ENCODE results near the gene GPBP1L1. TPM values are rescaled to one million over a fixed set of nuclear protein-coding genes. Genes with fewer than 3 reads are reported as not detected.

GPBP1L1 gene
- total and polyA plus RNA-seq, 9 of the 15 experiments (the other 6 are each of a cell fraction or from before 2014, with no cell fraction given) = 86.0 to 216 (median 138) TPM

DNA sequence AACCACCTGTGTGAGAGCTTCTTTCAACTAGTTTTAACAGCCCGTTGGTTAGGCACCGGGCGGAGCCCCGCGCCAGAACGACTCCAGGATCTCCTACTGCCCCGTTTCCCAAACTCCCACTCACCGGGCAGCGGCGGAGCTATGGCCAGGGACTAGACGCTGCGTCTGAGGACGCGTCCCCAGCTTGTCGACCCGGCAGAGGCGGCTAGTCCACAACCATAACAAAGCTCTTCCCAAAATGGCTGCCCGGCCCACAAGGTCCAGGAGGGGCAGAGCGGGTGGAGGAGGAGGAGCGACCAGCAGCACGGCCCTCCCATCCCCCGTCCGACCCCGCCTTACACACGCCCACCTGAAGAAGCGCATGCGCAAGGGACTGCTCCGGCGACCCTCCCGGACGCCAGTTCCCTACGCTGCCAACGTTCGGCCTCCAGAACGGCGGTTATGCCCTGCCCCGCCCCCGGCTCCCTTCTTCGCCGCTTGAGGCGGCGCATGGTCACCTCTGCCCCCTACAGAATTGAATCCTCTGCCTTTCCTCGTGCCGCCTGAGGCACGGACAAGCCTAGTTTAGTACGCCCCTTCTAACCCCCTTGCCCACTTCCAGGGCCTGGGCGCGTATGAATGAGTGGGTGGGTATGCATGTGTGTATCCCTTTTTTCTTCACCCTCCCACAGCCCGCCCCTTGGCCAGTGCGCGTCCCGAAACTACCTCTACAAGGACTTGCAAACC is at the start of gene GPBP1L1 (continued):
- TF ChIP-seq NR1H2 (CRISPR knock-in tag; IDR thresholded peaks at IDR 0.05) (0 out of 2 replicates have a peak, but pooled peaks have one; percentile 58), SMARCC2 (IDR thresholded peaks at IDR 0.05; ENCODE audit: low read depth) (0 out of 2 replicates have a peak, but pooled peaks have one; percentile 6), NR2C1 (IDR thresholded peaks at IDR 0.05) (no peak; the same call in 1 of the 2 replicates), NR2C1 (tag; IDR thresholded peaks at IDR 0.05) (peak; percentile 75), POLR2A (conservative IDR thresholded peaks at IDR 0.05) (peak; percentile 88), SMAD1 (IDR thresholded peaks at IDR 0.05; ENCODE audit: low read depth, low read length, partially characterized antibody) (peak; percentile 8), ZNF717 (CRISPR knock-in tag; IDR thresholded peaks at IDR 0.05) (peak; percentile 79; the same call in 1 of the 2 replicates), ERF (CRISPR knock-in tag; IDR thresholded peaks at IDR 0.05) (peak; percentile 84), ZNF253 (CRISPR knock-in tag; conservative IDR thresholded peaks at IDR 0.05) (0 out of 2 replicates have a peak, but pooled peaks have one; percentile 9), HMGN3 (IDR thresholded peaks at IDR 0.05; ENCODE audit: borderline replicate concordance, extremely low read depth, insufficient read length, low read depth, low read length) (peak; percentile 83), NFXL1 (CRISPR knock-in tag; IDR thresholded peaks at IDR 0.05) (peak; percentile 72; the same call in 1 of the 2 replicates), ARID3B (CRISPR knock-in tag; IDR thresholded peaks at IDR 0.05; ENCODE audit: borderline replicate concordance) (0 out of 2 replicates have a peak, but pooled peaks have one; percentile 88), ETV5 (CRISPR knock-in tag; IDR thresholded peaks at IDR 0.05; ENCODE audit: low read depth) (peak; percentile 53; the same call in 1 of the 2 replicates), TOE1 (IDR thresholded peaks at IDR 0.05; ENCODE audit: borderline replicate concordance) (no peak; the same call in 1 of the 2 replicates), TOE1 (CRISPR knock-in tag; IDR thresholded peaks at IDR 0.05; ENCODE audit: borderline replicate concordance, low read depth) (peak; percentile 94), MYNN (IDR thresholded peaks at IDR 0.05) (peak; percentile 16; the same call in 1 of the 2 replicates), MYNN (CRISPR knock-in tag; IDR thresholded peaks at IDR 0.05) (no peak), CC2D1A (IDR thresholded peaks at IDR 0.05) (peak; percentile 38; the same call in 1 of the 2 replicates), ZBTB1 (CRISPR knock-in tag; IDR thresholded peaks at IDR 0.05; ENCODE audit: borderline replicate concordance, low read depth) (peak; percentile 39; the same call in 1 of the 2 replicates), ZNF583 (CRISPR knock-in tag; IDR thresholded peaks at IDR 0.05) (peak; percentile 61)
- TF ChIP-seq, protein P1, sequence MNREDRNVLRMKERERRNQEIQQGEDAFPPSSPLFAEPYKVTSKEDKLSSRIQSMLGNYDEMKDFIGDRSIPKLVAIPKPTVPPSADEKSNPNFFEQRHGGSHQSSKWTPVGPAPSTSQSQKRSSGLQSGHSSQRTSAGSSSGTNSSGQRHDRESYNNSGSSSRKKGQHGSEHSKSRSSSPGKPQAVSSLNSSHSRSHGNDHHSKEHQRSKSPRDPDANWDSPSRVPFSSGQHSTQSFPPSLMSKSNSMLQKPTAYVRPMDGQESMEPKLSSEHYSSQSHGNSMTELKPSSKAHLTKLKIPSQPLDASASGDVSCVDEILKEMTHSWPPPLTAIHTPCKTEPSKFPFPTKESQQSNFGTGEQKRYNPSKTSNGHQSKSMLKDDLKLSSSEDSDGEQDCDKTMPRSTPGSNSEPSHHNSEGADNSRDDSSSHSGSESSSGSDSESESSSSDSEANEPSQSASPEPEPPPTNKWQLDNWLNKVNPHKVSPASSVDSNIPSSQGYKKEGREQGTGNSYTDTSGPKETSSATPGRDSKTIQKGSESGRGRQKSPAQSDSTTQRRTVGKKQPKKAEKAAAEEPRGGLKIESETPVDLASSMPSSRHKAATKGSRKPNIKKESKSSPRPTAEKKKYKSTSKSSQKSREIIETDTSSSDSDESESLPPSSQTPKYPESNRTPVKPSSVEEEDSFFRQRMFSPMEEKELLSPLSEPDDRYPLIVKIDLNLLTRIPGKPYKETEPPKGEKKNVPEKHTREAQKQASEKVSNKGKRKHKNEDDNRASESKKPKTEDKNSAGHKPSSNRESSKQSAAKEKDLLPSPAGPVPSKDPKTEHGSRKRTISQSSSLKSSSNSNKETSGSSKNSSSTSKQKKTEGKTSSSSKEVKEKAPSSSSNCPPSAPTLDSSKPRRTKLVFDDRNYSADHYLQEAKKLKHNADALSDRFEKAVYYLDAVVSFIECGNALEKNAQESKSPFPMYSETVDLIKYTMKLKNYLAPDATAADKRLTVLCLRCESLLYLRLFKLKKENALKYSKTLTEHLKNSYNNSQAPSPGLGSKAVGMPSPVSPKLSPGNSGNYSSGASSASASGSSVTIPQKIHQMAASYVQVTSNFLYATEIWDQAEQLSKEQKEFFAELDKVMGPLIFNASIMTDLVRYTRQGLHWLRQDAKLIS (CRISPR knock-in tag; IDR thresholded peaks at IDR 0.05) = no peak
- TF ChIP-seq, protein P2, sequence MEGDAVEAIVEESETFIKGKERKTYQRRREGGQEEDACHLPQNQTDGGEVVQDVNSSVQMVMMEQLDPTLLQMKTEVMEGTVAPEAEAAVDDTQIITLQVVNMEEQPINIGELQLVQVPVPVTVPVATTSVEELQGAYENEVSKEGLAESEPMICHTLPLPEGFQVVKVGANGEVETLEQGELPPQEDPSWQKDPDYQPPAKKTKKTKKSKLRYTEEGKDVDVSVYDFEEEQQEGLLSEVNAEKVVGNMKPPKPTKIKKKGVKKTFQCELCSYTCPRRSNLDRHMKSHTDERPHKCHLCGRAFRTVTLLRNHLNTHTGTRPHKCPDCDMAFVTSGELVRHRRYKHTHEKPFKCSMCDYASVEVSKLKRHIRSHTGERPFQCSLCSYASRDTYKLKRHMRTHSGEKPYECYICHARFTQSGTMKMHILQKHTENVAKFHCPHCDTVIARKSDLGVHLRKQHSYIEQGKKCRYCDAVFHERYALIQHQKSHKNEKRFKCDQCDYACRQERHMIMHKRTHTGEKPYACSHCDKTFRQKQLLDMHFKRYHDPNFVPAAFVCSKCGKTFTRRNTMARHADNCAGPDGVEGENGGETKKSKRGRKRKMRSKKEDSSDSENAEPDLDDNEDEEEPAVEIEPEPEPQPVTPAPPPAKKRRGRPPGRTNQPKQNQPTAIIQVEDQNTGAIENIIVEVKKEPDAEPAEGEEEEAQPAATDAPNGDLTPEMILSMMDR (IDR thresholded peaks at IDR 0.05 in 2 of 3, conservative IDR thresholded peaks at IDR 0.05 in 1 of 3; ENCODE audit: insufficient read depth in 2 of 3, low read depth in 1 of 3, low read length in 3 of 3) = 0 out of 6 replicates have a peak, but pooled peaks of 1 of the 3 experiments have one; percentile 1

Measured in K562 (cell line).